CD4-positive, alpha-beta T cell (primary cell): Measurements from ENCODE around the gene FCHSD2. TPM values are rescaled to one million over a fixed set of nuclear protein-coding genes. Genes with fewer than 3 reads are reported as not detected.

ENCODE experiments used
- ATAC-seq: fragments of 200-7000 bp; cut with Tn5 transposase; one replicate; pipeline ENCODE4 v1.10.0; 2022; ENCODE audit warnings: mild to moderate bottlenecking; ENCODE audit not compliant: poor library complexity
- CTCF ChIA-PET: fragments of 350-600 bp; sonication (Branson Sonifier 250); formaldehyde crosslinking; loops from one replicate; lab custom pipeline; 2021; ENCODE audit warnings: antibody characterized with exemption, inconsistent platforms; lab: Charles Lee
- POLR2A ChIA-PET: fragments of 350-600 bp; sonication (Branson Sonifier 250); formaldehyde crosslinking; loops from one replicate; lab custom pipeline; 2021; ENCODE audit warnings: antibody characterized with exemption, inconsistent platforms; lab: Charles Lee
- DNase-seq, 14 experiments: peaks; one replicate each; pipeline ENCODE4 v3.0.0-alpha.2; 2013 to 2020; ENCODE audit warnings: mixed read lengths in 2 of 14
- H3K27ac ChIP-seq, 2 donors: one replicate each; pipeline versions ENCODE4 v1.5.1 to v1.7.0; 2013; ENCODE audit warnings: low read length in 2 of 2, low read depth in 1 of 2, mild to moderate bottlenecking in 1 of 2
- H3K27me3 ChIP-seq, 2 experiments: 1 replicate in 1 of 2; 2 replicates in 1 of 2; pipeline versions ENCODE4 v1.6.1 to v1.7.0; 2013; ENCODE audit warnings: low read length in 2 of 2, control low read depth in 1 of 2, mild to moderate bottlenecking in 1 of 2, moderate library complexity in 1 of 2; ENCODE audit not compliant: insufficient read depth in 2 of 2, control insufficient read depth in 1 of 2
- H3K36me3 ChIP-seq: one replicate; pipeline ENCODE4 v1.6.1; 2013; ENCODE audit warnings: low read length, control low read depth; ENCODE audit not compliant: insufficient read depth
- H3K4me1 ChIP-seq: one replicate; pipeline ENCODE4 v1.6.1; 2013; ENCODE audit warnings: low read length, control low read depth; ENCODE audit not compliant: insufficient read depth
- H3K4me3 ChIP-seq: one replicate; pipeline ENCODE4 v1.5.1; 2013; ENCODE audit warnings: mild to moderate bottlenecking, low read length, moderate library complexity
- H3K9me3 ChIP-seq, 2 experiments: 1 replicate in 1 of 2; 2 replicates in 1 of 2; pipeline versions ENCODE4 v1.6.1 to v1.7.0; 2013; ENCODE audit warnings: low read length in 2 of 2, mild to moderate bottlenecking in 2 of 2, control low read depth in 1 of 2, moderate library complexity in 1 of 2; ENCODE audit not compliant: control insufficient read depth in 1 of 2, insufficient read depth in 1 of 2
- H3K27ac Mint-ChIP-seq: one replicate; pipeline ENCODE4 v1.8.0; 2020; ENCODE audit warnings: mixed read lengths
- H3K27me3 Mint-ChIP-seq: one replicate; pipeline ENCODE4 v1.8.0; 2021; ENCODE audit warnings: mixed read lengths
- H3K36me3 Mint-ChIP-seq: one replicate; pipeline ENCODE4 v1.8.0; 2021; ENCODE audit warnings: low read depth, mixed read lengths
- H3K4me1 Mint-ChIP-seq: one replicate; pipeline ENCODE4 v1.8.0; 2021; ENCODE audit warnings: low read depth, mixed read lengths
- H3K4me3 Mint-ChIP-seq: one replicate; pipeline ENCODE4 v1.8.0; 2020; ENCODE audit warnings: mild to moderate bottlenecking, mixed read lengths
- H3K9me3 Mint-ChIP-seq: one replicate; pipeline ENCODE4 v1.8.0; 2020; ENCODE audit warnings: mixed read lengths
- intact Hi-C, 2 experiments: fragments of 100-400 bp; cut with DNase I in 1 of 2; cut with micrococcal nuclease in 1 of 2; formaldehyde crosslinking; loops; one replicate each; pipeline versions ENCODE4 v1.15.1 to v1.9.0; 2023 to 2025; cut with DNase I, micrococcal nuclease
- total RNA-seq, 174 experiments: library from RNA in 2 of 174; stranded (reverse) in 2 of 174; gene quantifications; one replicate each; pipeline ENCODE4 v1.2.3 and lab custom pipeline; 2021 to 2026
- TF ChIP-seq, protein P1 (sequence below): fragments of 200-600 bp; IDR thresholded peaks from one replicate; pipeline ENCODE4 v1.8.0; 2022; ENCODE audit warnings: antibody characterized with exemption, mild to moderate bottlenecking

The FCHSD2 gene
- total RNA-seq, 2 experiments from 2014 or later = 48.6 to 50.7 TPM

DNA sequence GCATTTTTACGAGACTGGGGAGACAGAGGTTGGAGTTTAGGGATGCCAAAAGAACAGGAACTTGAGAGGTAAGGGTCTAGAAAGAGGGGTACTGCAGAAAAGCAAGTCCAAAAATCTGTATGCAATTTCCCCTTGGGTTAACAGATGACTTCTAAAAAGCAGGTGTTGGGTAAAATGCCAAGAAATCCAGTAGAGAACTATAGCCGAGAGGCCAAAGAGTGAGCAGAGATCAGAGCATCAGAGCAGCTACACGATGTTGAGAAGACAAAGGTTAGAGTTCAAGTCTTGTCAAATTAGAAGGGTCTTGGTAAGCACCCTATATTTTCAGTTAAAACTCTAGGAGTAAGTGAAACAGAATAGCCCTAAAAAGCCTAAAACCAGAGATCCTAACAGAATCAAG is 145.2 kb downstream of the FCHSD2 start:
- Histone ChIP-seq H3K4me3 (no peak overlapping the region), H3K4me1 (no peaks in the 10 kb centered on the region), H3K27me3 (no peaks in the 10 kb centered on the region), H3K27ac (no peak overlapping the region), H3K9me3 (no peaks in the 10 kb centered on the region), H3K36me3 (no peaks in the 10 kb centered on the region)
- POLR2A ChIA-PET = no interaction called here
- intact Hi-C loops = no loop called here
- DNase-seq = no peak
- H3K27me3 Mint-ChIP-seq = no peaks in the 10 kb centered on the region
- H3K9me3 Mint-ChIP-seq = no peaks in the 10 kb centered on the region
- ATAC-seq = no peak
- CTCF ChIA-PET = no interaction called here
- no peak overlapping the region for H3K27ac Mint-ChIP-seq
- peaks cover 10% of the 10 kb centered on the region for H3K4me1 Mint-ChIP-seq
- TF ChIP-seq, protein P1, sequence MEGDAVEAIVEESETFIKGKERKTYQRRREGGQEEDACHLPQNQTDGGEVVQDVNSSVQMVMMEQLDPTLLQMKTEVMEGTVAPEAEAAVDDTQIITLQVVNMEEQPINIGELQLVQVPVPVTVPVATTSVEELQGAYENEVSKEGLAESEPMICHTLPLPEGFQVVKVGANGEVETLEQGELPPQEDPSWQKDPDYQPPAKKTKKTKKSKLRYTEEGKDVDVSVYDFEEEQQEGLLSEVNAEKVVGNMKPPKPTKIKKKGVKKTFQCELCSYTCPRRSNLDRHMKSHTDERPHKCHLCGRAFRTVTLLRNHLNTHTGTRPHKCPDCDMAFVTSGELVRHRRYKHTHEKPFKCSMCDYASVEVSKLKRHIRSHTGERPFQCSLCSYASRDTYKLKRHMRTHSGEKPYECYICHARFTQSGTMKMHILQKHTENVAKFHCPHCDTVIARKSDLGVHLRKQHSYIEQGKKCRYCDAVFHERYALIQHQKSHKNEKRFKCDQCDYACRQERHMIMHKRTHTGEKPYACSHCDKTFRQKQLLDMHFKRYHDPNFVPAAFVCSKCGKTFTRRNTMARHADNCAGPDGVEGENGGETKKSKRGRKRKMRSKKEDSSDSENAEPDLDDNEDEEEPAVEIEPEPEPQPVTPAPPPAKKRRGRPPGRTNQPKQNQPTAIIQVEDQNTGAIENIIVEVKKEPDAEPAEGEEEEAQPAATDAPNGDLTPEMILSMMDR = no peak
- H3K4me3 Mint-ChIP-seq = no peak overlapping the region
- H3K36me3 Mint-ChIP-seq = peaks cover 31% of the 10 kb centered on the region

DNA sequence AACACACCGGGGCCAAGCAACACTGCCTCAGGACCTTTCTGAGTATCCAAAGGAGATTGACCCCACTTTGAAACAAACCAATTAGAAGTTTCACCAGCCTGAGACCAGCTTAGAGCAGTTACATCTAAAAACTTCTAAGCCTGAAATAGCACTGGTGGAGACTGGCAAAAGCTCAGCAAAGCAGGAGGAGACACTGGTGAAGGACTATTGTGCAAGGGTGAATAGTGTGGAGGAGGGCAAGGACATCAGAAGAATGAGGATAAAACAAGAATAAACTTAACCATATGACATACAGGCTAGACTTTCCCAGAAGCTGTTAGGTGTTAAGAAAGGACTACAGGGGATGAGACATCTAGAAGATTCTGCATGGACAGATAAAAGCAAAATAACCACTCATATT is 152.4 kb downstream of the FCHSD2 start:
- H3K27me3 Mint-ChIP-seq = no peaks in the 10 kb centered on the region
- H3K27me3 ChIP-seq = no peaks in the 10 kb centered on the region
- no peak for DNase-seq
- no peaks in the 10 kb centered on the region for H3K9me3 Mint-ChIP-seq
- ChIA-PET POLR2A (no interaction called here), CTCF (no interaction called here)
- peaks cover 17% of the 10 kb centered on the region for H3K4me1 Mint-ChIP-seq
- intact Hi-C loops = loop anchor here in 1 of 2 experiments (10.0 kb wide), 1 partner anchor 85 kb away; no protein-coding TSS in a partner anchor
- H3K36me3 ChIP-seq = peaks cover 12% of the 10 kb centered on the region
- no peak overlapping the region for H3K27ac ChIP-seq
- no peak overlapping the region for H3K4me3 Mint-ChIP-seq
- H3K36me3 Mint-ChIP-seq = peaks cover 55% of the 10 kb centered on the region
- no peak overlapping the region for H3K4me3 ChIP-seq
- H3K27ac Mint-ChIP-seq = no peak overlapping the region
- ATAC-seq = no peak
- H3K4me1 ChIP-seq = no peaks in the 10 kb centered on the region
- TF ChIP-seq, protein P1 = no peak
- no peaks in the 10 kb centered on the region for H3K9me3 ChIP-seq

- Histone ChIP-seq H3K4me3 (no peak overlapping the region), H3K9me3 (no peaks in the 10 kb centered on the region), H3K27ac (no peak overlapping the region), H3K27me3 (no peaks in the 10 kb centered on the region), H3K36me3 (peaks cover 21% of the 10 kb centered on the region), H3K4me1 (no peaks in the 10 kb centered on the region)
- ChIA-PET CTCF (no interaction called here), POLR2A (no interaction called here)
- ATAC-seq = no peak
- TF ChIP-seq, protein P1 = no peak
- H3K4me3 Mint-ChIP-seq = no peak overlapping the region
- H3K27ac Mint-ChIP-seq = no peak overlapping the region
- H3K4me1 Mint-ChIP-seq = peaks cover 17% of the 10 kb centered on the region
- intact Hi-C loops = loop anchor here in 1 of 2 experiments (10.0 kb wide), 1 partner anchor 86 kb away; no protein-coding TSS in a partner anchor
- no peaks in the 10 kb centered on the region for H3K27me3 Mint-ChIP-seq
- no peaks in the 10 kb centered on the region for H3K9me3 Mint-ChIP-seq
- H3K36me3 Mint-ChIP-seq = peaks cover 58% of the 10 kb centered on the region
- DNase-seq = no peak
Measured at GRCh38 chr11:72988821-72989220, 153.3 kb downstream of the FCHSD2 start.
